OCI-LY1 (cell line): ENCODE results near the gene ANTXR1.

Experiments used
- H2AFZ ChIP-seq: fragments of 200-600 bp; sonication (generic), shearing (Covaris generic); 2 replicates; pipeline ENCODE4 v1.6.0; 2014; ENCODE audit warnings: antibody characterized with exemption, mild to moderate bottlenecking, low read length
- H3F3A ChIP-seq: fragments of 200-600 bp; sonication (generic), shearing (Covaris generic); 2 replicates; pipeline ENCODE4 v1.6.0; 2014; ENCODE audit warnings: mild to moderate bottlenecking, antibody characterized with exemption, low read length, moderate library complexity; ENCODE audit not compliant: insufficient read depth
- H3K27ac ChIP-seq: fragments of 200-600 bp; sonication (generic); 2 replicates; pipeline ENCODE4 v1.5.1; 2014; ENCODE audit warnings: low read length, mixed run types, mild to moderate bottlenecking, low read depth; ENCODE audit not compliant: poor library complexity, severe bottlenecking
- H3K27me3 ChIP-seq: fragments of 200-600 bp; sonication (generic); 2 replicates; pipeline ENCODE4 v1.6.0; 2014; ENCODE audit warnings: antibody characterized with exemption, mild to moderate bottlenecking, low read length, moderate library complexity; ENCODE audit not compliant: insufficient read depth
- H3K36me3 ChIP-seq: fragments of 200-600 bp; sonication (generic); 2 replicates; pipeline ENCODE4 v1.6.1; 2014; ENCODE audit warnings: mild to moderate bottlenecking, antibody characterized with exemption, low read length, moderate library complexity, mixed read lengths; ENCODE audit not compliant: insufficient read depth
- H3K4me1 ChIP-seq: fragments of 200-600 bp; sonication (generic); 2 replicates; pipeline ENCODE4 v1.5.1; 2014; ENCODE audit warnings: mild to moderate bottlenecking, low read length, moderate library complexity; ENCODE audit not compliant: insufficient read depth, severe bottlenecking
- H3K4me2 ChIP-seq: fragments of 200-600 bp; sonication (generic), shearing (Covaris generic); 2 replicates; pipeline ENCODE4 v1.6.1; 2014; ENCODE audit warnings: low read length
- H3K4me3 ChIP-seq: fragments of 200-600 bp; sonication (generic); 2 replicates; pipeline ENCODE4 v1.5.1; 2014; ENCODE audit warnings: low read length, low read depth, mild to moderate bottlenecking, mixed read lengths; ENCODE audit not compliant: poor library complexity, severe bottlenecking
- H3K79me2 ChIP-seq: fragments of 200-600 bp; shearing (Covaris generic); 2 replicates; pipeline ENCODE4 v1.6.1; 2016; ENCODE audit warnings: mixed run types, low read length, mixed read lengths; ENCODE audit not compliant: insufficient read depth
- H3K9ac ChIP-seq: fragments of 200-600 bp; sonication (generic), shearing (Covaris generic); 2 replicates; pipeline ENCODE4 v1.6.1; 2014; ENCODE audit warnings: mild to moderate bottlenecking, low read length, mixed read lengths
- H3K9me2 ChIP-seq: fragments of 200-600 bp; sonication (generic), shearing (Covaris generic); 2 replicates; pipeline ENCODE4 v1.6.1; 2014; ENCODE audit warnings: low read depth, mild to moderate bottlenecking, low read length, mixed read lengths
- H3K9me3 ChIP-seq: fragments of 200-600 bp; shearing (Covaris generic); 2 replicates; pipeline ENCODE4 v1.6.1; 2014; ENCODE audit warnings: low read length, mixed read lengths
- H4K20me1 ChIP-seq: fragments of 200-600 bp; sonication (generic), shearing (Covaris generic); 2 replicates; pipeline ENCODE4 v1.6.0; 2016; ENCODE audit warnings: mild to moderate bottlenecking, low read length; ENCODE audit not compliant: insufficient read depth
- CTCF ChIP-seq: fragments of 200-600 bp; sonication (generic), shearing (Covaris generic); IDR thresholded peaks from 2 replicates; pipeline ENCODE4 v1.5.1; 2017; ENCODE audit warnings: mild to moderate bottlenecking, antibody characterized with exemption, low read length, moderate library complexity, mixed read lengths
- EZH2 ChIP-seq: fragments of 200-600 bp; sonication (generic), shearing (Covaris generic); IDR thresholded peaks from 2 replicates; pipeline ENCODE4 v1.8.0; 2017; ENCODE audit warnings: borderline replicate concordance, mixed run types, mild to moderate bottlenecking, antibody characterized with exemption, low read length, moderate library complexity, mixed read lengths

ANTXR1 gene

GRCh38 chr2:69166812-69167468, 154.0 kb downstream of the ANTXR1 start:
- no peak overlapping the region for H3K4me2 ChIP-seq
- TF ChIP-seq EZH2 (no peak), CTCF (no peak)
- H3K9me3 ChIP-seq = no peaks in the 10 kb centered on the region
- no peak overlapping the region for H2AFZ ChIP-seq
- H4K20me1 ChIP-seq = no peaks in the 10 kb centered on the region
- peaks cover 5% of the 10 kb centered on the region for H3K4me1 ChIP-seq
- H3K27me3 ChIP-seq = peaks cover 4% of the 10 kb centered on the region; the same call in 1 of the 2 replicates
- no peaks in the 10 kb centered on the region for H3F3A ChIP-seq
- H3K9ac ChIP-seq = no peak overlapping the region
- no peaks in the 10 kb centered on the region for H3K36me3 ChIP-seq
- no peak overlapping the region for H3K4me3 ChIP-seq
- no peaks in the 10 kb centered on the region for H3K9me2 ChIP-seq
- no peak overlapping the region for H3K27ac ChIP-seq
- H3K79me2 ChIP-seq = no peaks in the 10 kb centered on the region

- no peak overlapping the region for H3K9ac ChIP-seq
- no peak overlapping the region for H3K27ac ChIP-seq
- H3K9me3 ChIP-seq = no peaks in the 10 kb centered on the region
- no peaks in the 10 kb centered on the region for H3K79me2 ChIP-seq
- no peak overlapping the region for H3K4me2 ChIP-seq
- H2AFZ ChIP-seq = no peak overlapping the region
- H3K27me3 ChIP-seq = peaks cover 4% of the 10 kb centered on the region; the same call in 1 of the 2 replicates
- no peaks in the 10 kb centered on the region for H3F3A ChIP-seq
- H4K20me1 ChIP-seq = no peaks in the 10 kb centered on the region
- H3K4me3 ChIP-seq = no peak overlapping the region
- TF ChIP-seq CTCF (no peak), EZH2 (no peak)
- H3K36me3 ChIP-seq = no peaks in the 10 kb centered on the region
- no peaks in the 10 kb centered on the region for H3K9me2 ChIP-seq
- H3K4me1 ChIP-seq = peaks cover 5% of the 10 kb centered on the region
Observed at GRCh38 chr2:69167469-69167822, 154.5 kb downstream of the ANTXR1 start.

- H4K20me1 ChIP-seq = no peaks in the 10 kb centered on the region
- H3K4me3 ChIP-seq = no peak overlapping the region
- H3K9me3 ChIP-seq = no peaks in the 10 kb centered on the region
- H3K27ac ChIP-seq = no peak overlapping the region
- no peaks in the 10 kb centered on the region for H3K79me2 ChIP-seq
- H3K9ac ChIP-seq = no peak overlapping the region
- no peaks in the 10 kb centered on the region for H3F3A ChIP-seq
- H3K4me2 ChIP-seq = no peak overlapping the region
- peaks cover 4% of the 10 kb centered on the region; the same call in 1 of the 2 replicates for H3K27me3 ChIP-seq
- no peak for TF ChIP-seq CTCF
- TF ChIP-seq EZH2 = no peak
- no peaks in the 10 kb centered on the region for H3K36me3 ChIP-seq
- no peaks in the 10 kb centered on the region for H3K9me2 ChIP-seq
- H2AFZ ChIP-seq = no peak overlapping the region
- H3K4me1 ChIP-seq = no peaks in the 10 kb centered on the region
Observed at GRCh38 chr2:69168144-69168813, 155.3 kb downstream of the ANTXR1 start.
